NB4 (cell line): ENCODE results near the gene SRRD.

ENCODE experiments used
- DNase-seq: peaks from one replicate; pipeline ENCODE4 v3.0.0; 2010; ENCODE audit warnings: low read depth
- H3K4me3 ChIP-seq: one replicate; pipeline ENCODE4 v1.5.1; 2011; ENCODE audit warnings: mild to moderate bottlenecking, low read depth, low read length, moderate library complexity
- CTCF ChIP-seq: IDR thresholded peaks from one replicate; pipeline ENCODE4 v1.5.1; 2012; ENCODE audit warnings: low read depth, low read length
- MAX ChIP-seq: IDR thresholded peaks from 2 replicates; pipeline ENCODE4 v1.6.1; 2011; ENCODE audit warnings: low read depth, low read length
- MYC ChIP-seq: IDR thresholded peaks from 2 replicates; pipeline ENCODE4 v1.6.1; 2011; ENCODE audit warnings: low read depth, low read length
- POLR2A ChIP-seq: IDR thresholded peaks from 2 replicates; pipeline ENCODE4 v1.6.1; 2011; ENCODE audit warnings: mild to moderate bottlenecking; ENCODE audit not compliant: insufficient read length; ENCODE audit errors: extremely low read depth

Gene SRRD

GRCh38 chr22:26447584-26448329, 35.9 kb upstream of the SRRD start:
- no peak for DNase-seq
- H3K4me3 ChIP-seq = no peak overlapping the region
- no peak for TF ChIP-seq CTCF
- TF ChIP-seq MYC = no peak

- H3K4me3 ChIP-seq = no peak overlapping the region
- DNase-seq = no peak
- TF ChIP-seq POLR2A (no peak), MAX (no peak), MYC (no peak), CTCF (no peak)
These were observed 35.3 kb upstream of the SRRD start for GRCh38 chr22:26448334-26448733.

- TF ChIP-seq MAX = no peak
- TF ChIP-seq CTCF = no peak
- TF ChIP-seq POLR2A = no peak
- TF ChIP-seq MYC = no peak
- DNase-seq = no peak
- H3K4me3 ChIP-seq = no peak overlapping the region
These were observed 34.7 kb upstream of the SRRD start for GRCh38 chr22:26448941-26449340.

GRCh38 chr22:26450453-26451185, 33.1 kb upstream of the SRRD start:
- no peak for TF ChIP-seq MYC
- no peak for TF ChIP-seq POLR2A
- no peak for TF ChIP-seq CTCF
- TF ChIP-seq MAX = no peak
- no peak for DNase-seq
- H3K4me3 ChIP-seq = no peak overlapping the region

GRCh38 chr22:26452236-26453016, 31.3 kb upstream of the SRRD start:
- H3K4me3 ChIP-seq = no peak overlapping the region
- DNase-seq = no peak
- TF ChIP-seq MYC (no peak), POLR2A (no peak), CTCF (no peak), MAX (no peak)
